ENCODE results near the gene SEPTIN10. TPM values are rescaled to one million over a fixed set of nuclear protein-coding genes. Genes with fewer than 3 reads are reported as not detected.
"Not testable (repeated sequence)": the region's sequence is repeated elsewhere in the genome, so short reads cannot be mapped to it uniquely, and the experiment has no call there.

The SEPTIN10 gene
- total RNA-seq, 1 donor from 2014 or later = 33.8 TPM

DNA sequence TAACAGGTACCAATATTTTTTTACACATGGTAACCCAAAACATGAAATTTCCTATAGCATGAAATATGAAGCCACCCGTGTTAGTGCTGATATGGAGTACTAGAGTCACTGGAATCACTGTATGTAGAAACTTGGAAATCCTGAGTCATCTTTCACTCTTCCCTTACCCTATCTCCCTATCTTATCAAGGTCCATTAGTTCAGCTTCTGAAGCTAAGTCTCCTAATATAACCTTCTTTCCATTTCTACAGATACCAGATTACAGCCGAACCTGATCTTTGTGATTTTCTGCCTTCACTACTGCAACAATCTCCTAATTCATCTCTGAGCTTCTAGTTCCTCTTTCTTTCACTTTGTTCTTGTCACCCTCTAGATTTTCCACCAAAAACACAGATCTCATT lies 59.0 kb downstream of the SEPTIN10 start:
- no peak for DNase-seq (ENCODE audit: low read depth)

DNA sequence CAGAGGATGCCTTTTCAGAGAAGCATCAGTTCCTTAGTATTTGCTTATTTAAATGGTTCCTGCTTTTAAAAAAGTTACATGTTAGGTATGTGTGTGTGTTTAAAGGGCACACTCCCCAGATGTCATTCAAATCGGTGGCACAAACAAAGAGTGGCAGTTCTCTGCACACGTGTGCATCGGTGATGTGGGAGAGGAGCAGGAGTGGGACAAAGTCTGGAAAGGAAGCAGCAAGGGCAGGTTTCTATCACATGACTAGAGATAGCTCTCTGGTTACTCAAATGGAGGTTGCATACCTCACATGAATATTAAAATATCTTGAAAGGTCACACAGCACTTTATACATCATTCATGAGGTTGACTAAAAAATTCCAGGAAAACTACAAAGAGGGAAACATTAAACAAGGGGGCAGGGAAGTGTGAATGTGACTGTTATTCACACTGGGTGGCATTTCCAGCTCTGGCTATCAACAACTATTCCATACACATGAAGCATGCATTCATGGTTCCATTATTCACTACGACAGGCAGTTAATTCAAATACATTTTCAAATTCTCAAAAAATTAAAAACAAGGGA lies 64.7 kb downstream of the SEPTIN10 start:
- no peak for DNase-seq (ENCODE audit: low read depth)

DNA sequence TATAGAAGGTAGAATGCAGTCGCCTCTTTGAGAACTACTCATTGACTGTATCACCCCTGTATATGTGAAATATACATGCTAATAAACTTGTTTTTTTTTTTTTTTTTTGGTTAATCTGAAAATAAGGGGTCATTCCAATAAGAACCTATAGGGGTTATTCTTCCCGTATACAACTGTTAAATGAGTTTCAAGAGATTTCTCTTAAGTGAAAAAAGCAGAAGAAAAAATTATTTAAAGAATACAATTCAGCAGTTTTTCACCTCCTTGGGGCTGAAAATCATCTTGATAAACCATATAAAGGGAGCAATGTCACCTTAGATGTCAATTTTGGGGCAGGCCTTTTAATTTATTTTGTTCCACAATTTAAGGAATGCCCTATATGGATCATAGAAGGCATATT lies 66.5 kb downstream of the SEPTIN10 start:
- no peak for DNase-seq (ENCODE audit: low read depth)

DNA sequence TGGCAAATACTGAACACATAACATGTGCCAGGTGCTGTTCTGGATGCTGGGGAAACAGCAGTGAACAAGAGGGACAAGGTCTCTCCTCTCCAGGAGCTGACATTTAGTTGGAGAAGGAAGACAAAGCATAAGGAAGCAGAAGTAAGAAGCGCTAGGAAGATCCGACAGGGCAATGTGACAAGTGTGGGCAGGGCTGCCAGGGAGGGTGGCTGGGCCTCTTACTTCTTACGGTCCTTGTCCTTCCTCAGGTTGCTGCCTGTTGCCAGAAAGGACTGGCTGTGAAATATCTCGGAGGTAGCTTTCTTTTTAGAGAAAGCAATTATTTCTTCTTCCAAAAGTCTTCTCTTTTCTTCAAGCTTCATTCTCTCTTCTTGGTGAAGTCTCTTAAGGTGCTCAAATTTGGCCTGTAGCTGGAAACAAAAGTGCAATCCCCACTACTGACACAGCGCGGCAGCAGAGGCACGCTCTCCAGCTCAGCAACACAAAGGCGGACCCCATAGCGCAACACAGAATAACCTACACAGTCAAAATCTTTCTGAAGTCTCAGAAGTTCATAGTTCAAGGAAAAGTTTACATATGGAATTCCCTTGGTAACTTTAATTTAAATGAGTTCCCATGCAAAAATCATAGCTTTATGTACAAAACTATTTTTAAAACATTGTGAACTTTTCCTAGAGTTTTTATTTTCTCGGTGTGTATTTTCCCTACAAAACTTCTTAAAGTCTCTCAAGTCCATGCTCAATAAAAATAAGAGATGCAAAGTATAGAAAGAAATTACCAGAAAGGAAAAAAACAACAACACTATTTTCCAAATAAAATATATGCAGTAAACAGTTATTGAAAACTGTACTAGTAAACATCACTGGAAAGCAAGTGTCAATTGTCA lies 67.7 kb downstream of the SEPTIN10 start:
- peak; percentile 62 for DNase-seq (ENCODE audit: low read depth)

DNA sequence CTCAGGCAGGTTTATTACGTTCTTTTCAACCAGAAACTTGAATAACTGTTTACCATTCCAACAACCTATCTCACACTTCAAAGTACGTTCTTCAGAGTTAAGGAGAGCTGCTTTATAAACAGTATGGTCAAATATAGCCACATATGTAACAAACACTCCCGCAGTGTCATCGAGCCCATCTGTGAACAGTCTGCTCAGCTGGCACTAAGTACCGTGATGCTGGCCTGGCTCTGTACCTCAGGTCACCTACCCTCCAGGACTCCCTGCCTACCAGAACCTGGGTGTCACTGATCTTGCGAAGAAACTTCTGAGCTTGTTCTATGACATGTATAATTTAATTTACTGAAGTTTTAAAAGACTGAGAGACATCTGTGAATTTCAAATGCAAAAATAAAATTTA lies 71.4 kb downstream of the SEPTIN10 start:
- DNase-seq (ENCODE audit: low read depth) = no peak

DNA sequence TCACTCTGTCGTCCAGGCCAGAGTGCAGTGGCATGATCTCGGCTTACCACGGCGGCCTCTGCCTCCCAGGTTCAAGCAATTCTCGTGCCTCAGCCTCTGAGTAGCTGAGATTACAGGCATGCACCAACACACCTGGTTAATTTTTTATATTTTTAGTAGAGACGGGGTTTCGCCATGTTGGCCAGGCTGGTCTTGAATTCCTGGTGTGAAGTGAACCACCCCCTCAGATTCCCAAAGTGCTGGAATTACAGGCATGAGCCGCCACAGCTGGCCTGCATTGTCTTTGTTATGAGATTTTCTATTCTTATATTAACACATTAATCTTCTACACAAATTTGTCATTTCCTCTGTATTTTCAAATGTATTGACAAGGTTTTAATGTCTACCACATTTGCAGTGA lies 75.2 kb downstream of the SEPTIN10 start:
- DNase-seq (ENCODE audit: low read depth) = peak; percentile 11

DNA sequence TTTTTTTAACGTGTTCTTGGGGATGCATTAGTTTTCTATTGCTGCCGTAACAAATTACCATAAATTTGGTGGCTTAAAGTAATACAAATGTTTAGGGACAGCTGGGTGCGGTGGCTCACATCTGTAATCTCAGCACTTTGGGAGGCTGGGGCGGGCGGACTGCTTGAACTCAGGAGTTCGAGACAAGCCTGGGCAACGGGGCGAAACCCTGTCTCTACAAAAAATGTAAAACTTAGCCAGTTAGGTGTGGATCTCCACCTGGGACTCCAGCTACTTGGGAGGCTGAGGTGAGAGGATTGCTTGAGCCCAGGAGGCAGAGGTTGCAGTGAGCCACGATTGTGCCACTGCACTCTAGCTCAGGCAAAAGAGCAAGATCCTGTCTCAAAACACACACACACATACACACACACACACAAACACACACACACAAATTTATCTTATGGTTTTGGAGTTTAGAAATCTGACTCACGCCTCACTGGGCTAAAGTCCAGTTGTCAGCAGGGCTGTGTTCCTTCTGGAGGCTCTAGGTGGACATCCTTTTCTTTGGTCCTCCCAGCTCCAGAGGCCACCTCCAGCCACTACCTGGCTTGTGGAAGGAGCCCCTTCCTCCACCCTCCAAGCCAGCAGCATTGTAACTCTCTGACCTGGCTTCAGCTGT lies 76.1 kb downstream of the SEPTIN10 start:
- DNase-seq (ENCODE audit: low read depth) = peak; percentile 11

DNA sequence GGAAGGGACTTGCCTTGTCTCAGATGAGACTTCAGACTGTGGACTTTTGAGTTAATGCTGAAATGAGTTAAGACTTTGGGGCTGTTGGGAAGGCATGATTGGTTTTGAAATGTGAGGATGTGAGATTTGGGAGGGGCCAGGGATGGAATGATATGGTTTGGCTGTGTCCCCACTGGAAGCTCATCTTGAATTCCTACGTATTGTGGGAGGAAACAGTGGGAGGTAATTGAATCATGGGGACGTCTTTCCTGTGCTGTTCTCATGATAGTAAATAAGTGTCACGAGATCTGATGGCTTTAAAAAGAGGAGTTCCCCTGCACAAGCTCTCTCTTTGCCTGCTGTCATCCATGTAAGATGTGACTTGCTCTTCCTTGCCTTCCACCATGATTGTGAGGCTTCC lies 77.2 kb downstream of the SEPTIN10 start:
- DNase-seq (ENCODE audit: low read depth) = not testable (repeated sequence)

DNA sequence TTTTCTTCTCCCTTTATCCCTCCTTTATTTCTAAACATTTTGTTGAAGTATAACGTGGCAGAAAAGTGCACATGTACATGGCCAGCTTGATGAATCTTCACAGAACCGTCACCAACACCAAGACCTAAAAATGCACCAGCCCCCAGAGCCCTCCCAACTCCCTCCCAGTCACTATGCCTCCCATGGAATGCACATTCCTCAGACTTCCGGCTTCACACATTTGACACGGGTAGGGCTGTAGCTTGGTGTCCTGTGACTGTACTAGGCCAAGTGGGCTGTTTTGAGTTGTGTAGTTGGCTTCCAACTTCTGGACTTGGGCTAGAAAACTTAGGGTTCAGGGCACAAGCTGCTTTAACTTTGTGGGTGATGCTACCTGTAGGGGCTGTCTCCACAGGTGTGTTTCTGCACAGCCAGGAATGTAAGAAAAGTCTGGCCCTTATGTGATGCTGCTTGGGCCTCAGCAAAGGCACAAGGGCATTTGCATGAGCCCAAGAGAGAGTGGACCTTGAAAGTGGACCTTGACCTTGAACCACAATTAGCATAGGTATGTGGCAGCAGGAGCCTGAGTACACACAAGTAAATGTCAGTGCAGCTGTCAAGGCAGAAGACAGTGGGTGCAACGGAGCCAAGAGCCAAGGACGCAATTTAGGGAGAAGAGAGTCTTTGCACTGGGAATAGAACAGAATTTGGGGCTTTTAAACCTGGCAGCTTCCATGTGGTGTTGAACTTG lies 78.4 kb downstream of the SEPTIN10 start:
- DNase-seq (ENCODE audit: low read depth) = peak; percentile 34

DNA sequence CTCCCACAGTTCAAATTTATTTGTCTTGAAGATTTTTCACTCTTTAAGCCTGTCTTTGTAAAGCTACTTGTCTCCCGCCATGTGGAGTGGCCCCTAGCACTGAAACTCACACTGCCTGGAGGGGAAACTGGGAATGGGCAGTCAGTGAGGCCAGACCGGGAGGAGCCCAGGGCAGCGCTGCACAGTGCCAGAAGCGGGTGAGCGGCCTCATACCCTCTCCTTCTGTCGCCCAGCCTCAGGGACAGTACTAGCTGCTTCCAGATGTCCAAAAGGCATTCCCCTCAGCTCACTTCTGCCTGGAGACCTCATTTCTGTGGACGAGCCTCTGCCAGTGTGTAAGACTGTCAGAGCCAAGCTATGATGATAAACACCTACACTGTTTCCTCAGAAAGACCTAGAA lies 79.9 kb downstream of the SEPTIN10 start:
- DNase-seq (ENCODE audit: low read depth) = no peak

DNA sequence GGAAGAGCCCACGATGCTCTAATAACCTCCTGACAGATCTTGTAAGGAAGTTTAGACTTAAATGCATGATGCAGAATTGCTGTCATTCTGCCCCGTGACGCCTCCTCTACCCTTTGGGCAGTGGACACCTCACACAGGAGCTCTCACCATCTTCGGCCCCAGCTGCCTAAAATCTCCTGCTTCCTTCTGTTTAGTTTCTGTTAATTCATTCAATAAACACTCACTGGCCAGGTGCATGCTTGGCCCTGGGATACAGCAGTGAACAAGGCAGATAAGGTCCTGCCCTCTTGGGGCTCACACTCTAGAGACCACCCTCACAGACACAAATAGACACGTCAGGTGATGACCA lies 81.1 kb downstream of the SEPTIN10 start:
- DNase-seq (ENCODE audit: low read depth) = no peak

DNA sequence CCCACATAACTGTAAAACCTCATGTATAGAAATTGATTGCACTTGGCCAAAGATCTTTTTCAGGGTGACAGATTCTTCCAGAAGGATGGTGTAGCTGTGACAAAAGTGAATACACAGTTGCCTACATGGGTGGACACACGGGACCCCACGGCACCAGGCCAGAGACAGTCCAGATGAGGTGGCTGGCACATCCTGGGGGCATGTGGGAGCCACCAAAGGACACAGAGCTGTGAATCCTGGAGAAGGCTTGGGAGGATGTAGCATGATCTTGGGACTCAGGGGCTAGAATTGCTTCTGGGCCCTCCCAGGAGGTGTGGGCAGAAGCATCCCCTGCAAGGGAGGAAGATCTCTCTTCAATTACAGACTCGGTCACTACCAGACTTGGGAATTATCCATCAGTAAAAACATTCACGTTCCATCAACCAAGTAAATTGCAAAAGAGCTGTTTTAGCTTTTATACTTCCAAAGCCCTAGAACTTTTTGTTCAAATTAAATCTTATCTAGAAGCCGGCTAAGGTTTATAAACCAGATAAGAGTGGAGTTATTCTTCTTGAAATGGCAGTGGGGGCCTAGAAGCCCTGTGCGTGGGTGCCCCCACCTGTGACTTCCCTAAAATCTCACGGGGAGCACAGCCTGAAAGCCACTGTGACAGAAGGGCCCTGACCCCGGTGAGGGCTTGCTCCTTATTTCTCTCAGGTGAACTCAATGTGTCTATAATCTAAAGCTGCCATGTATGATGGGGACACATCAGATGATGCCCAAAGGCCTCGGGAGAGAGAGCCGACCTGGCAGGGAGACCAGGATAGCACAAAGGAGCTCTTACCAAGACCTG lies 81.7 kb downstream of the SEPTIN10 start:
- DNase-seq (ENCODE audit: low read depth) = no peak

DNA sequence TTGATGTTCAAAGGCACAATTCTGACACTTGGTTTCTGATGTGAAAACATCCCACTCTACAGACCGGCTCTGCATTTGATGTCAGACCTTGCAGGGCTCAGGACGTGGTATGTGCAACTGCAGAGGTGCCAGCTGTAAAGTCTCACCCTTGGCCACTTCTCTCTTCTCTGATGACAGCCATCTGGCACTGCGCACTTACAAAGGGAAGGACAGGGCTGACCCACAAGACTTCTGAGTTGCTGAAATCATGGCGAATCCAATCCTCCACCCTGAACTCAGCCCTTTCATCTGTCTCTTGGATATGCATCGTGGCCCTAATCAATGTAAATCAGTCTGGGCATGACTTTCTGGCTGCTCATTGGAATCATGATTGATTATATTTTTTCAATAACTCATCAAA lies 82.5 kb downstream of the SEPTIN10 start:
- DNase-seq (ENCODE audit: low read depth) = no peak

DNA sequence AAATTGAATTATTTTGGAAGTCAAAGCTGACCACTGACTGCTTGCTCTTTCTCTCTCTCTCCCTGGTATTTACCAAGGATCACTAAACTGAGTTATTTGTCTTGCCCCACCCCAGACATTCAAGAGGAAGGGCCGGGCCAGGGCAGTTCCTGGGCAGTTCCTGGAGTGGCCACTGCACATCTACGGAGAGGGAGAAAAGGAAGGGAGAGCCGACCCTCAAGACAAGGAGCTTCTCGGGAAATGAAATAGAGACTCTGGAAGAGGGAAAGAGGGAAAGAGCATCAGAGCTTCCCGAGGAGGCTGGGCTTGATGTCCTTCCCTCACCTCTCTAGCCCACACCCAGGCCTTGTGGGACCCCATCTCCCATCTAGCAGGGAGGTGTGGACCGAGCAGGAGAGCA lies 83.1 kb downstream of the SEPTIN10 start:
- no peak for DNase-seq (ENCODE audit: low read depth)

DNA sequence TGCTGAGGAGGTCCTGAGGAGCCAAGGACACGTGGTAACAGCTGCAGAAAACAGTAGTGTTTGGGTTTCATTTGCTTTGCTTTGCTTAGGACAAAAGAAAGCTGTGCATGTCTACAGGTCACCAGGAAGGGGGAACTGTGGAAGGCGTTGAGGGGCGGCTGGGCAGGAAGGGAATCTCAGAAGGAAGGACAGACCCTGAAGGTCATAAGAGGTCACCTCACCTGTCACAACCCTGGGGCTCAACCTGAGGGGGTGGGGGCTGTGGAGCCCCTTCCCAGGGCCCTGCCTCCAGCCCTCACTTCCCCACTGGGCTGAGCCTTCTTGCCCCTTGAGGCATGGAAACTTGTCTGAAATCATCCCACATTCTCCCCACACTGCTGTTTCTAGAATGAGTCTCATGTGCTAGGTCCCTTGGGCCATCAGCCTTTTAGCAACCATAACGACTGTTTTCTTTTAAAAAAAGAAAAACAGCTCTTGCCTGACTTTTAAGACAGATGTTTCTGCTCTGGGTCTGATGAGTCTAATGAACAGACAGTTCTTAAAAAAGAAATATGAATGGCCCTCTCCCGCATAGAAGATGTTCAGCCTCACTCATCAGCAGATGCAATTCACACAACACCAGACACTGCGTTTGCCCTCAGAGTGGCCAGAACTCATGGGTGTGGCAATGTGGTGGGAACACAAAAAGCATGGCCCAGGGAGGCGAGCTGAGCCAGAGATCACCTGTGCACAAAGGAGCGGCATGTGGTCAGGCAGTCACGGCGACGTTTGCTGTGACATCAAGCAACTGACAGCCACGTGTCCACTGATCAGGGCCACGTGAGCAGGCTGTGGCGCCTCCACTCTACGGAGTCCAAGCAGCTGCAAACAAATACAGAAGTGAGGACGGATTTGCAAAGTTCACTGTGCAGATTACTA lies 84.0 kb downstream of the SEPTIN10 start:
- peak; percentile 55 for DNase-seq (ENCODE audit: low read depth)

DNA sequence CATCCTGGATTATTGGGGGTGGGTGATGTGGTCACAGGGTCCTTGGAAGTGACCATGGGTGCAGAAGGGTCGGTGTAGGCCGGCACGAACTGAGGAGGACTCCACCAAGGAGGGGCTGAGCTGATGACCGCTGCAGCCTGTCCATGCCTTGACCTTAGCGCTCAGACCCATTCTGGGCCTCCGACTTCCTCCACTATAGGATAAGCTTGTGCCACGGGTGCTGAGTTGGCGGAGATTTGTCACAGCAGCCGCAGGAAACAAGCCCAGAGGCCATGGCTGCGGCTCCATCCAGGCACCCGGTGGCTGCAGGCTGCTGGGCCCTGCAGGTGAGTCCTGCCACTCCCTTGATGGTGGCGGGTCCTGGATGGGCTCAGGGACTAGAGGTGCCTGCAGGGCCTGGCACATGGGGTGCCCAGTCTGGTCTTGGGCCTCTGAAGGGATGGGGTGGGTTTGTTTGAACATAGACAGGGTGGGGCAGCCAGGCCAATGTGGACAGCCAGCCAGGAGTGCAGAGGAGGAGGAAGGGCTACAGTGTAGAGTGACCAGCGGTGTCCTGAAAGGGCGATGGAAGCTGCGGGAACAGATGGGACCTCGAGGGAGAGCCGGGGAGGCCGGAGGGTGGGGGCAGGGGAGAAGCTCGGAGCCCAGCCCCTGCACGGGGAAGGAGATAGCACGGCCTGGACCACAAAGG lies 84.8 kb downstream of the SEPTIN10 start:
- DNase-seq (ENCODE audit: low read depth) = no peak

DNA sequence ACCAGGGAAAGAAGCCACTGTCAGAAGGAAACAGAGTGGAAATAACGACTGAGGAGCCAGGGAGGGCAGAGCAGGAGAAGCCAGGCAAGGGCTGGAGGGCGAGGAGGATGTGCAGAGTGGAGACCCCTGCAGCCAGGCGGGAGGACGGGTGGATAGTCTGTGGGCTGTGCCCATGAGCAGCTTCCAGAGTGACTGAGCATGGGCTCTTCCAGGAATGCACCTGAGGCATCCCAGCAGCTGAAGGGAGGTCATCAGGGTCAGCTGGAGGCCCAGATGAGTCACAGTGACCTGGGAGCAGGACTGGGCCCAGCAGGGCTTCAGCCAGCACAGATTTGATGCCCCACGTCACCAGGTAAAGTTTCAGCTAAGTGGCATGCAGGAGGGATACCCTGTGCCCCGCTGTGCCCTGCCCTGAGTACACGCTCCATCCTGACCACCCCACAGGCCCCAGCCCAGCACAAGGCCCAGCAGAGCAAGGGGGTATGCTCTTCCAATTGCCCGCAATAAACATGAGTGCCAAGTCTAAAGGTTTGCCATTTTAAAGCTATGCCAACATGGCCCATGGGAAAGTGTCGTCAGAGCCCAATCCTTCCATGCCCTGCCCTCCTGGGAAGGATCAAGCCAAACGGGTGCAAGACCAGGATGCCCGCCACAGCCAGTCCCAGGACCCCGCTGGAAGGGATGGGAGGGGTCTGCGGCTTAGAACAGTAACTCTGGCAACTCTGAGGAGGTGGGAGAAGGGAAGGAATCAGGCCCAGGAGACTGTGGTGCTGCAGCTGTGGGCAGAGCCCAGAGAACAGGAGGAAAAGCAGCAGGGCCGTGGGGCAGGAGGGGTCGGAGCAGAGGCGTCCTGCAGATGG lies 85.7 kb downstream of the SEPTIN10 start:
- peak; percentile 57 for DNase-seq (ENCODE audit: low read depth)

DNA sequence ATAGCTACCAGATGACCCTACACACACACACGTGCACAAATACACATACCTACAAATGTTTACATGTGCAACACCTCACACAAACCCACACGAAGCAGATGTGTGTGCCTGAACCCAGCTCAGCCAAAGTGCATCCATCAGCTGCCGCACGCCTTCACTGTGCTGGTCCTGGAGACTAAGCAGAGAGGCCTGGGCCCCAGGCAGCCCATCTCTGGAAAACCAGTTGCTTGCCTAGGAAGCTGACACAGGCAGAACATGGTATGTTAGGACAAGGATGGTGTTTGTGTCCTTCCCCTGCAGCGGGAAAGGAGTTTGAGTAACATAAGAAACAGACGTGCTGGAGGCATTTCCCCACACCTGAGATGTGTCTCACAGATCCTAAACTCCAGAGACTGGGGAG lies 86.7 kb downstream of the SEPTIN10 start:
- no peak for DNase-seq (ENCODE audit: low read depth)
